ENCODE data around the gene NUP205.
"Not testable (repeated sequence)": the region's sequence is repeated elsewhere in the genome, so short reads cannot be mapped to it uniquely, and the experiment has no call there.

Gene NUP205

DNA sequence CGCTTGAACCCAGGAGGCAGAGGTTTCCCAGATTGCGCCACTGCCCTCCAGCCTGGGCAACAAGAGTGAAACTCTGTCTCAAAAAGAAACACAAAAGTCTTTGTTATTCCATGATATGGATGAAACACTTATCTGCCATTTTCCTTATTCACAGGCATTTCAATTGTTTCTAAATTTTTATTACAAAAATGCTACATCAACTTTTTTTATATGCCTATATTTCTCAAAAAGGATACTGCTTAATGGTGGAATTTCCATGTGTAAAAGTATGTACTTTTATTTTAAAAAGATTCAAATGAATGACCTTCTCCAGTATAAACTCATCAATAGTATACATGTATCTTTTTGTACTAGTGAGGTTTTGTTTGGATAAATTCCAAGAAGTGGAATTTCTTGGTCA lies 62.7 kb downstream of the NUP205 start:
- no peak for DNase-seq (ENCODE audit: low spot score)

DNA sequence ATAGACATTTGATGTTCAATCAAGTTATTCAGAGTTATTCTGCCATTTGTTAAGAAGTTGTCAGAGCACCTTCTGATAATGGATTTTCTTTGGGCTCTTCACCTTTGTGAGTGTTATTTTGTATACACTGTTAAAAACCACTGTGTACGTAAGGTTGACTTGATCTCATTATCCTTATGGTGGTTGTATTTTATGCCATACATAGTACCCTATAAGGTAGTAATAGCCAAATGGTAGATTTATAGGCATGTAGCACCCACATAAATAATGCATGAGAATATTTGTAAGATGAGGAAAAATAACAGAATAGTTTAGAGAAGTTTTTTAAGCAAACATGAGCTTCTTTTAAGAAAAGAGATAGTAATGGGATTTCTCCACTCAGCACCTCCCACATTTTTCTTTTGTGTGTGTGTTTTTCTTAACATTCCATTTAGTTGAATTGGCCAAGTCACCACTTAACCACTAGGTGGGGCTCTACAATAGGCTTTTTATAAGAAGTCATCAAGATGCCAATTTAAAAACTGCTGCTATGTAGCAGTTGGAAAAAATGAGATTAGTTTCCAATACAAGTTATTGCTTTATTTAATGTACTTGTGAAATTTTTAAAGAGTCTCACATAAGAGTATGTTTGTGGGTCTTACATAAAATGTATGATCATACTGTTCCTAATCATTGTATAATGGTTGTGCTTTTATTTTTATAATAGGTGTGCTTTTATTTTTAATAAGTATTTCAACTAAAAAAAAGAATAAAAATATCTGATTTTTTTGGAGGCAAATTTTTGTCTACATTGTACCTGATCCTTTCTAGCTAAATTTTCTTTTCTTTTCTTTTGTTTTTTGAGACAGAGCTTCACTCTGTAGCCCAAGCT lies 63.5 kb downstream of the NUP205 start:
- peak; percentile 76 for DNase-seq (ENCODE audit: low spot score)

DNA sequence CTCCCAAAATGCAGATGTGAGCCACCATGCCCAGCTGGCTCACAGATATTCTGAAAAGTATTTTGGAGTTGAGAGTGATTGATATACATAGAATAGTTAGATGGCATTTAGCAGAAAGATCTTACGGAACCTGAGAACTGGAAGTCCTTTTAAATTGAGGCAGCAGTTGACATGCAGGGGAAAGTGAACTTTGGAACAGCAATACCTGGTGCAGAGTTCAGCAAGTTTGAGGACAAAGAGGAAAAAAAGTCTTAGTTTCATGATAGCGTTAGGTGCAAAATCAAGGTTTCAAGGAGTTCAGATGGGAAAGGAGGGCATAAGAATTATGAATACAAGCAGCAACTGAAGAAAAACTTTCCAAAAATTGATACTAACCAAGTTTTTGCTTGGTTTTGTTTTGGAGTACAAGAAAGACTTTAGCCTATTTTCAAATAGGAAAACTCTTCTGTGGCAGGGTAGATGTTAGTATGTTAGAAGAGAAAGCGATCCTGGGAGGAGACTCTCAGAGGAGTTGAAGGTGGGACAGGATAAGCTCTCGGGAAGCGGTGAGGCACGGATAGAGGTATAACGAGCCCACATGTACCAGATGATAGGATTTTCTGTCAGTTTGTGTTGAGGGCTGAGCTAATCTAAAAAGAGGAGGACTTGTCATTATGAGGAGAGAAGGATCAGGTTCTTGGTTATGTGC lies 76.6 kb downstream of the NUP205 start:
- no peak for DNase-seq (ENCODE audit: low spot score)

DNA sequence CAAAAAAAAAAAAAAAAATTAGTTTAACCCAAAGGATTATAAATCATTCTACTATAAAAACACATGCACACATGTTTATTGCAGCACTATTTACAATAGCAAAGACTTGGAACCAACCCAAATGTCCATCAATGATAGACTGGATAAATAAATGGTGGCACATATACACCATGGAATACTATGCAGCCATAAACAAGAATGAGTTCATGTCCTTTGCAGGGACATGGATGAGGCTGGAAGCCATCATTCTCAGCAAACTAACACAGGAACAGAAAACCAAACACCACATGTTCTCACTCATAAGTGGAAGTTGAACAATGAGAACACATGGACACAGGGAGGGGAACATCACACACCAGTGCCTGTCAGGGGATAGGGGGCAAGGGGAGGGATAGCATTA lies 82.0 kb downstream of the NUP205 start:
- not testable (repeated sequence) for DNase-seq (ENCODE audit: low spot score)

DNA sequence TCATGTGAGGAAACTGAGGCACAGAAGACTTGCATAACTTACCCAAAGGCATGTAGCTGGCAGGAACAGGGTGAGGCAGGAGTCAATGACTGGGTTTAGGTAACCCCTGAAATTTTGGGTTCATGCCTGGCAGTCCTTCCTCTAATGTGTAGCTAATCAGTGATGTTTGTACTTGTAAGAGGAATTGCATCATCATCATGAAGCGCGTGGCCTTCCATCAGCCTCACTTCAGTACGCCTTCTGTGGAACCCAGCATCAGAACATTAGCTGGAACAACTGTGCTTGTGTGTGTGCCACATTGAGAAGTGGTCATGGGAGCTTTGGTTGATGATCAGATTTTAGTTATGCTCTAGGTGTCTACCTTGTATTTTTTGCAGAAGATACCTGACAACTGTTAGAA lies 86.4 kb downstream of the NUP205 start:
- DNase-seq (ENCODE audit: low spot score) = no peak

DNA sequence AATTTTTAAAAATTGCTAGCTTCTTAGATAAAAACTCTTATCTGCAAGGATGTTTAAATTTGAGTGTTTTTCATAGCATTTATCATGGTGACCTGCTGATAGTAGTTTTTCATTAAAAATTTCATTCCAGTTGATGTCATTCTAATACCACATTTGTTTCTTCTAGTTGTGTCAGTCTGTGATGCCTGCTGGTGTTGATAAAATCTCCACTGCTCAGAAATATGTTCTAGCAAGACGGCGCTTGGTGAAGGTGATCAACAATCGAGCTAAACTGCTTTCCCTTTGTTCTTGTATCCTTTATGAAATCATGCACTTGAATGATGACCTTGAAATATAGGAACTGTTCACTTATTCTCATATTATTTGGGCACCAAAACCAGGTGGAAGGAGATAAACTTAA lies 87.0 kb downstream of the NUP205 start:
- DNase-seq (ENCODE audit: low spot score) = no peak

DNA sequence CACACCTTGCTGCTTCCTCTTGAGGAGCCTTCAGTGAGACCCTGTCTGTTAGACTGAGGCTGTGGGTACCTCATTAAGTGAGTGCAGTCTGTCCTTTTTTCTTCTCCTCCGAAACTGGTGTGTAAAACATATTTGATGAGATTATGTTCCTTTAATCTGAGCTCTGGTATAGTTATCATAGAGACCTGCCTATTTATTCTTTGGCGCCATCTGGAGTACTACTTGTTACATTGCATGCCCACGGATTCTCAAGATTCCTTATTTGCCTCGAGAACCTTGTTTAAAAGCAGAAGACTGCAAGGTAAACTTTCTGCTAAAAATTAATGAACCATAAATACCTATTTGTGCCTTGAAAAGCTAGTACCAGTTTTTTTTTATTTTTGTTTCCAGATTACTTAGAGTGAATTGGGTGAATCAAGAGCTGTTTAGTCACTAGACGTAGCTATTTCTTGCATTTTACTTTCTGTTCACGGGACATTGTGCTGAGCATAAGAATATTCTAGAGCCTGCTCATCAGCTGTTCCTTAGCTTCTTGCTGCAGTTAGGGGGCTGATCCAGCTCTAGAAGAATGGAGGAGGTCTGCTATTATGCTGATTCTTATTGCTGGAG lies 87.7 kb downstream of the NUP205 start:
- DNase-seq (ENCODE audit: low spot score) = peak; percentile 62

DNA sequence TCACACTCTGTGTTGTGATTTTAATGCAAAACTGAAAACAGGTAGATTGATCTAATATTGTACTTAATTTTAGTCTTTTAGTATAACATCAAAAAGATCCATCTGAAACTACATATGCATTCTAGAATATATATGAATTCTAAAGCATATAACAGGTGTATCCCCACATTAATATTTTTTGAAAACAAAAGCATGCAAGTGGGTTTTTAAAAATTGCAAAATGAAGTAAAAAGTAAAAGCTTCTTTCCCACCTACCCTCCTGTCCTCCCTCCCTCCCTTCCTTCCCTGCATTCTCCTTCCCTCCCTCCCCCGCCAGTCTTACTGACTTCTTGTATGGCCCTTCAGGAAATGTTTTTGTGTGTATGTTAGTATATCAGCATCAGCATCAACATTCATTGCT lies 90.0 kb downstream of the NUP205 start:
- no peak for DNase-seq (ENCODE audit: low spot score)

DNA sequence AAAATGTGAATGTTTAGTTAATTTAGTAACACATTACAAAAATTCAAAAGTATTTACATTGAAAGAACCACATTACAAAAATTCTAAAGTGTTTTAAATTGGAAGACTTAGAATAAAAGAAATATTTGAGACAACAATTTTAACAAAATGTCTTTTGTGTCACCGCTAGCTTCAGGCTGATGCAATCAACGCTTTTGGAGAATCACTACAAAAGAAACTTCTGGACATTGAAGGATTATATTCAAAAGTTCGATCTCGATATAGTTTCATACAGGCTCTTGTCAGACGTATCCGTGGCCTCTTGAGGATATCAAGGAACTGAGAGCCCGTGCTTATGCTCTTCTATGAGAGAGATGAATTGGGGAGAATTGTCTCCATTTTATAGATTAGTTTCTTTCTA lies 90.5 kb downstream of the NUP205 start:
- no peak for DNase-seq (ENCODE audit: low spot score)

DNA sequence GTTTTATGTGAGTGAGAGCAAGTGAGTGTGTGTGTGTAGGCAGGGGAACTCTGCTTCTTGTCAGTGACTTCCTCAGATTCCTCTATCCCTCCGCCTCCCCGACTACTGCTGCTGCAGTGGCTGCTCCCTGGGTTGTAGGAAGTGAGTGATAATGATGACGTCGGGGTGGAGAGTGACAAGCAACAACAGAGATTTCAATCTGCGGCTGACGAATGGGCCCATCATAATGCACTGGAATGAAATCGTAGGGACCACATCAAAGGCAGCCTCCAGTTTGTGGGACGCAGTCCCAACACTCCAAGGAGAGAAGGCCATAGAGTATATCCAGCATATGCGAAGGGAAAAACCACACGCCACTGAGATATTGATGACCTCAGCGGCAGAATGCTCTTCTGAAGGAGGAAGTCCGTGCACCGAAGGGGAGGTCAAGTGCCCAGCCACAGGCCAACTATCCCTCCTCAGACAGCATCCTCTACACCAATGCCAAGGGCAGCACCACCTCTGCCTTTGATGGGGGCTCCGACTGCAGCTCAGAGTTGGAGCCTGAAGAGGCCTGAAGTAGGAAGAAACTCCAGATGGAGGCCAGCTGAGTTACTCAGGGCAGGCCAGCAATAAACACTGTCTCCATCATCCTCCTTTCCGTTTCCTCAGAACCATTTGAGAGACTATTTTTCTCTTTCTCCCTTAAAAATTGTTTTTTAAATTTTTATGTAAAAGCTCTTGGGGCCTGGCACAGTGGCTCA lies 93.3 kb downstream of the NUP205 start:
- peak; percentile 46 for DNase-seq (ENCODE audit: low spot score)

DNA sequence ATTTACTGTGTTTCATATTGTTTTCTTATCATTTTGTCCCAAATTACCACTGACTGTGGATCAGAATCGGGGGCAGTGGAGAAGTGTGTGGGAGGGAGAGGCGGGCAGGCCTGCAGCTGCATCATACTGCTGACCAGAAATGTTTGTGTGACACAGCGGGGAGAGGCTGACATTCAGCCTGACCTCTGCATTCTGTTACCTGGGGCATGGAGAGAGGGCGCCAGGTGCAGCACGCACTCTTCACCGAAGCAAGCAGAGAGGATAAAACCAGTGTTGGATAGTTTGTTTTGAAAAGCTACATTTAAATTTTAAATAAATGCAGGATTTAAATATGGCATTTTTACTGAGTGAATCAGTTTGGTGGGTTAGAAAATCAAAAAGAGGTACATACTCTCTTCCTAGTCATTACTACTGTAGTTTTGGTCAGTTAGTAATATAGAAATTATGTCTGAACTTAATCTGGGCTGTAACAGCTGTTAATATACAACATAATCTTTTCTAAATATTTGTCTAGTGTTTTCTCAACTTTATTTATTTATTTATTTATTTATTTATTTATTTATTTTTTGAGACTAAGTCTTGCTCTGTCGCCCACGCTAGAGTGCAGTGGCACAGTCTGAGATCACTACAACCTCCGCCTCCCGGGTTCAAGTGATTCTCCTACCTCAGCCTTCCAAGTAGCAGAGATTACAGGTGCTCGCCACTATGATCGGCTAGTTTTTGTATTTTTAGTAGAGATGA lies 95.8 kb downstream of the NUP205 start:
- no peak for DNase-seq (ENCODE audit: low spot score)

DNA sequence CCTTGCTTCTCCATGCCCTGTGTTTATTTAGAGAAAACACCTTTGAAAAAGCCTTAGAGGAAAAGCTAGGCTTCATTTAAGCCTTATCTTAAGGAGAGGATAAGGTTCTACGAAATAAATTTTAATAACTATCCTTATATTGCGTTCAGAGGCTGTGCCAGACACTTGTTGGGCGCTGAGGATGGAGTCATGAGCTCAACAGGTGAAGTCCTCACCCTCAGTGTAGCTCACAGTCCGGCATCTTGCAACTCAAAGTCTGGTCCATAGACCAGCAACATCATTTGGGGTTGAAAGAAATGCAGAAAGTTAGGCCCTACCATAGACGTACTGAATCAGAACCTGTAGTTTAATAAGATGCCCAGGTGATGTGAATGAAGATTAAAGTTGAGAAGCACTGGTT lies 100.8 kb downstream of the NUP205 start:
- DNase-seq (ENCODE audit: low spot score) = no peak

DNA sequence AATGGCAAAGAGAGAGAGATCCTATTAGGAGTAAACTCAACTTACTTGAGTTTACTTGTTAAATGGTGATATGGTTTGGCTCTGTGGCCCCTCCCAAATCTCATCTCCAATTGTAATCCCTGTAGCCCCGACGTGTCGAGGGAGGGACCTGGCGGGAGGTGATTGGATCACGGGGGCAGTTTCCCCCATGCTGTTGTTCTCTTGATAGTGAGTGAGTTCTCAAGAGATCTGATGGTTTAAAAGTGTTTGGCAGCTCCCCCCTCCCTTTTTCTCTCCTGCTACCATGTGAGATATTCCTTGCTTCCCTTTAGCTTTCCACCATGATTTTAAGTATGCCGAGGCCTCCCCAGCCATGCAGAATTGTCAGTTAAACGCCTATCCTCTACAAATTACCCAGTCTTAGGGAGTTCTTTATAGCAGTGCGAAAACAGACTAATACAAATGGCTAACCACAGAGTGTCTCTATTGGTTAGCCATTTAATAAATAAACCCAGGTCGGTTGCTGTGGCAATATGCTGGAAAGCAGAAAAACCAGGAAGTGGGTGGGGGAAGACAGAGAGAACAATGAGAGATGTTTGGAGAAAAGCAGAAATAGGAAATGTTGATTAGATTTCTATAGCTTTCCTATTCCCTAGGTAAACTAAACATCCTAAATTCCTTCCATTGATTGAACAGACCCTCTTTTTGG lies 101.6 kb downstream of the NUP205 start:
- no peak for DNase-seq (ENCODE audit: low spot score)

DNA sequence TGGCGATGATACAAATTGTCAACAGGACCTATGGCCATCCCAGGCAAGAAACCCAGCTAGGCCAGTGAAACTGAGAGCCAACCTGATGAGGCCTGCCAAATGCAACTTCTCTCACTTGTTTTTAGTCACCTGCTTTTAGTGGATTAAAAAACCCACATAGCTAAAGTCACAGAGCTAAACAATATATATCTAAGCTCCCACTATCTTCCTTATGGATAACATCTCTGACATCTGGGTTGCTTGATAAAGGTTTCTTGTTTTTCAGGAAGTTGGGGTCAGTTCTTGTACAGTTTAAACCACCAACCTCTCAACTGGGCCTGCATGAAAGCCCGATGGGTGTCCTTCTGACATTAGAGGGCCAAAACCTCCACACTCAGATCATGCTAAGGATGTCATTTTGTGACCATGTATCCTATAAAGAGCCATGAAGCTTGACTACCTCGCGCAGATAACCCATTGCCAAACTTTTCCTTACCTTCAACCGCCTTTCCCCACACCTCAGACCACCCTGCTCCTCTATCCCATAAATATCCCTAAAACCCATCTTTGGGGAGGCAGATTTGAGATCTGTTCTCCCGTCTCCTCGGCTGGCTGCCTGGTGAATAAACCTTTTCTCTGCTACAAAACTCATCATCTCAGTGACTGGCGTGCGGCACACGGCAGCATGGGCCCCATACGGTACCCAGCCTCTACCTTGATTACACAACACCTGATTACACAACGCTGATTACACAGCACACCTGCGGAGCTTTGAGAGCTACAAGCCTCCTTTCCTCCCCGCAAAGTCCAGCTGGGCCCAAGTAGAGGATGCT lies 103.8 kb downstream of the NUP205 start:
- DNase-seq (ENCODE audit: low spot score) = no peak

DNA sequence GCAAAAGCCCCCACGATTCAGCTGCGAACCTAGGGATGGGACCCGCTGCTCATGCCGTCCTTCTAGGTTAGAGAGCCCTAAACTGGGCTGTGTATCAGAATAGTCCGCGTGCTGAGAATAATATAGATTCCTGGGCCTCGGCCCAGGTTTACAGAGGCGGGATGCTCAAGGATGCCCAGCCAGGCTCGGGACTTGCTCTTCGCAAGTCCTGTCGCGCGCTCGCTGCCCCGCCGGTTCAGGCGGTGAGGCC lies 104.3 kb downstream of the NUP205 start:
- no peak for DNase-seq (ENCODE audit: low spot score)

DNA sequence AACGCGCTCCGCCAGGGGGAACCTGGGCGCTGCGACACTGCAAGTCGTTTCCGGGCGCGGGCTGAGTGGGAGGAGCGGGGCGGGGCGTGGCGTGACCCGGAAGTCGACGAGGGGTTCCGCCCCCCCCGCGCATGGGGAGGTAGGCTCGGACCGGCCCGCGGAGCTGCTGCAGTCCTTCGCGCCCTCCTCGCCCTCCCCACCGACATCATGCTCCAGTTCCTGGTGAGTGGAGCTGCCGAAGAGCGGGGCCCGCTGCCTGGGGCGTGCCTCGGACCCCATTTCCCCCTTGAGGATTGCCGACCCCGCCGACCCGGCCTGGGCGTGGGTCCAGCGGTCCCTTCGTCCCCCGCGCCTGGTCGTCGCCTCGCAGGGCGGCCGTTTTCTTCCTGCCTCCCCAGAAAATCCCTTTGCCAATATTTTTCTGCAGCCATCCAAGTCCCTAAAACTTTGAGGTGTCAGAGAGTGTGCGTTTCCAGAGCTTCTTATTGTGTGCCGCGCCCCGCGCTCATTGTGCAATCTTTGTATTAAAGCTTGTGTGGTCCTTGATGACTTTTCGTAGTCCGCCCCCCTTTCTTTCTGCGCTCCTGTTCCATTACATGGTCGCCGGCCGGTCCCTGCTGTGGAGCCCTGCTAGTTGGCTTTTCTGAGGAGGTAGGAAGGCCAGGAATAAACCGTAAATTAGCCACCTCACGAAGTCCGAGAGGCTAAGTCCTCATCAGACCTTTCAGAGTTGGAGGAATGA lies 104.8 kb downstream of the NUP205 start, which contains the start of gene STMP1:
Gene STMP1 (plus strand): TSS at position 142 of the 742 bp plus-strand sequence.
- peak; percentile 97 for DNase-seq (ENCODE audit: low spot score)

DNA sequence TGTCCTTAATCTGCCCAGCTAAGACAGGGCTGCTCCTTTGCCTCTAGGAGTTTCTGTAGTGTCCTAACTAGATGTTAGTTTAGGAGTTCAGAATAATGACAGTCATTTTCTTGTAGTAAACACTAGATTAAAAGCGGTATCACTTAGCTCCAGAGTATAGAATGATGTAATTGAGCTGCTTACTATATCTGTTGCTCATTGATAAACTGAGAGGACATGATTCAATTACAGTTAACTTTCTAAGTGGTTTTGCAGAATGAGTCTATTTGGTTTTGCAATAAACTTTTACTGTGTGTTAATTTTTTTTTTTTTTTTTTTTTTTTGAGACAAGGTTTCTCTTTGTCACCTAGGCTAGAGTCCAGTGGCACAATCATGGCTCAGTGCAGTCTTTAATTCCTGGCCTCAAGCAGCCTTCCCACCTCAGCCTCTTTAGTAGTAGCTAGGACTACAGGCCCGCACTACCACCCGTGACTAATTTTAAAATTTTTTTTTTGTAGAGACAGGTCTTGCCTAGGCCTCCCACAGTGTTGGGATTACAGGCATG lies 106.4 kb downstream of the NUP205 start:
- no peak for DNase-seq (ENCODE audit: low spot score)

DNA sequence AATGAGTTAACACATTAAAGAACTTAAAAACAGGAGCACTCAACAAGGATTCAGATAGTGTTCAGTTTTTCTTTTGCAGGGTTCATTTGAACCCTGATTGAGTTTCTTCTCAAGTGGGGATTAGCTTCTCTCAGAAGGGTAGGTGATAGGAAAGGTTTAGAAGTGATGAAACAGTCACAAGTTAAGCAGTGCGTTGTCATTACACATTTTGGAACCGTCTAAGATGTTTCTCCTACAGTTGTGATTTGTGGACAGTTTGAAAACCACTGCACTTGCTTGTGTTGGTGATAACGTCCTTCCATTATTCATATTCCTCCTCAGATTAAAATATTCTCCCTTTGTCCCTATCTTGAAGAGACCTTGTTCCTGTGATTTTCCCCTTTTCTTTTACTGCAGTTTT lies 107.3 kb downstream of the NUP205 start:
- no peak for DNase-seq (ENCODE audit: low spot score)

DNA sequence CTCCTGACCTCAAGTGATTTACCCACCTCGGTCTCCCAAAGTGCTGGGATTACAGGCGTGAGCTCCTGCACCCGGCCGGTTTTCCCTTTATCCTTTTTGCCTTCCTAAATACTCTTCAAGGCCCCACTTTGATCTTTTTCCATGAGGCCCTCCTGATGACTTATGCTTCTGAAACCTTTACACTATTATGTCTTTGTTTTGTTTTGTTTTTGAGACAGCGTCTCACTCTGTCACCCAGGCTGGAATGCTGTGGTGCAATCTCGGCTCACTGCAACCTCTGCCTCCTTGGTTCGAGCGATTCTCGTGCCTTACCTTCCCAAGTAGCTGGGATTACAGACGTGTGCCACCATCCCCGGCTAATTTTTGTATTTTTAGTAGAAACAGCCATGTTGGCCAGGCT lies 108.4 kb downstream of the NUP205 start:
- DNase-seq (ENCODE audit: low spot score) = no peak
